HG03558 (cell line): ENCODE results near the gene LPAR3.
"Not testable (repeated sequence)": the region's sequence is repeated elsewhere in the genome, so short reads cannot be mapped to it uniquely, and the experiment has no call there.

ENCODE experiments used
- ATAC-seq: cut with Tn5 transposase; IDR thresholded peaks from one replicate; pipeline ENCODE4 v1.9.1; 2021; ENCODE audit warnings: moderate number of reproducible peaks; ENCODE audit not compliant: unreplicated experiment; ENCODE audit errors: extremely low read depth

LPAR3 gene

GRCh38 chr1:84892705-84893618, at the start of gene LPAR3:
Gene LPAR3 (minus strand): TSS chr1:84893206. CDS start chr1:84866120, 27,086 bp downstream.
- no peak for ATAC-seq

- ATAC-seq: no peak
Observed at GRCh38 chr1:84941843-84942242, 48.8 kb upstream of the LPAR3 start.

GRCh38 chr1:84940481-84940880, 47.5 kb upstream of the LPAR3 start:
- no peak for ATAC-seq

GRCh38 chr1:84939761-84940160, 46.8 kb upstream of the LPAR3 start:
- ATAC-seq: no peak

GRCh38 chr1:84939151-84939550, 46.1 kb upstream of the LPAR3 start:
- no peak for ATAC-seq

GRCh38 chr1:84936116-84936810, 43.3 kb upstream of the LPAR3 start:
- no peak for ATAC-seq

- no peak for ATAC-seq
Observed at GRCh38 chr1:84933011-84933611, 40.1 kb upstream of the LPAR3 start.

- no peak for ATAC-seq
Observed at GRCh38 chr1:84930831-84931230, 37.8 kb upstream of the LPAR3 start.

GRCh38 chr1:84930329-84930728, 37.3 kb upstream of the LPAR3 start:
- ATAC-seq: no peak

GRCh38 chr1:84929581-84929980, 36.6 kb upstream of the LPAR3 start:
- no peak for ATAC-seq

GRCh38 chr1:84928979-84929378, 36.0 kb upstream of the LPAR3 start:
- ATAC-seq: no peak

- ATAC-seq: no peak
Observed at GRCh38 chr1:84923317-84923716, 30.3 kb upstream of the LPAR3 start.

- no peak for ATAC-seq
Observed at GRCh38 chr1:84920159-84920558, 27.2 kb upstream of the LPAR3 start.

- no peak for ATAC-seq
Observed at GRCh38 chr1:84919461-84919970, 26.5 kb upstream of the LPAR3 start.

- ATAC-seq: no peak
Observed at GRCh38 chr1:84918726-84919336, 25.8 kb upstream of the LPAR3 start.

- no peak for ATAC-seq
Observed at GRCh38 chr1:84916897-84917296, 23.9 kb upstream of the LPAR3 start.

- no peak for ATAC-seq
Observed at GRCh38 chr1:84913555-84913892, 20.5 kb upstream of the LPAR3 start.

- no peak for ATAC-seq
Observed at GRCh38 chr1:84912726-84913554, 19.9 kb upstream of the LPAR3 start.

- not testable (repeated sequence) for ATAC-seq
Observed at GRCh38 chr1:84908746-84909464, 15.9 kb upstream of the LPAR3 start.
